K562 (cell line): ENCODE measurements around the gene RPP14. TPM values are rescaled to one million over a fixed set of nuclear protein-coding genes. Genes with fewer than 3 reads are reported as not detected.

ENCODE experiments used
- E2F3 ChIP-seq: fragments of 250-450 bp; sonication (Bioruptor Pico); IDR thresholded peaks from 2 replicates; pipeline ENCODE4 v1.4.0; 2020; ENCODE audit warnings: mild to moderate bottlenecking
- HCFC1 ChIP-seq: IDR thresholded peaks from 2 replicates; pipeline ENCODE4 v1.6.1; 2012; ENCODE audit warnings: low read depth, low read length, improper control_type of control experiment
- HMG20B ChIP-seq: fragments of 250-450 bp; sonication (Bioruptor Pico); IDR thresholded peaks from 2 replicates; pipeline ENCODE4 v1.5.0; 2021; ENCODE audit warnings: mild to moderate bottlenecking
- HNRNPL ChIP-seq: fragments of 200-400 bp; formaldehyde crosslinking; IDR thresholded peaks from 2 replicates; pipeline ENCODE4 v1.6.1; 2017; ENCODE audit warnings: low read depth, mild to moderate bottlenecking, low read length
- IRF2 ChIP-seq: sonication (generic); formaldehyde crosslinking; IDR thresholded peaks from 2 replicates; pipeline ENCODE4 v1.8.1; 2022; ENCODE audit warnings: mild to moderate bottlenecking, missing genetic modification reagents
- MAFK ChIP-seq: IDR thresholded peaks from 2 replicates; pipeline ENCODE4 v1.6.1; 2011; ENCODE audit warnings: low read length, improper control_type of control experiment
- NFE2 ChIP-seq: IDR thresholded peaks from 2 replicates; pipeline ENCODE4 v1.6.1; 2014; ENCODE audit warnings: antibody characterized with exemption, low read depth
- NR3C1 ChIP-seq: sonication (generic); formaldehyde crosslinking; IDR thresholded peaks from 2 replicates; pipeline ENCODE4 v1.8.1; 2022; ENCODE audit warnings: missing genetic modification reagents
- PHTF2 ChIP-seq: fragments of 250-450 bp; sonication (Bioruptor Pico); IDR thresholded peaks from 2 replicates; pipeline ENCODE4 v1.5.0; 2021; ENCODE audit warnings: mild to moderate bottlenecking
- ZNF318 ChIP-seq, 2 experiments: fragments of 450-650 bp; IDR thresholded peaks; 2 replicates each; pipeline ENCODE4 v1.6.1; 2016; ENCODE audit warnings: mild to moderate bottlenecking in 2 of 2, borderline replicate concordance in 1 of 2, low read depth in 1 of 2, moderate library complexity in 1 of 2
- ZNF431 ChIP-seq: sonication (generic); formaldehyde crosslinking; IDR thresholded peaks from 2 replicates; pipeline ENCODE4 v1.8.0; 2022; ENCODE audit warnings: mild to moderate bottlenecking, missing genetic modification reagents
- ZNF584 ChIP-seq: fragments of 200-800 bp; sonication (Bioruptor generic); IDR thresholded peaks from 2 replicates; pipeline ENCODE4 v1.6.1; 2016; ENCODE audit warnings: low read depth, mild to moderate bottlenecking, missing genetic modification characterization, missing compliant biosample characterization
- ZSCAN29 ChIP-seq: fragments of 450-650 bp; IDR thresholded peaks from 2 replicates; pipeline ENCODE4 v1.6.1; 2017
- polyA plus RNA-seq, 8 experiments: library from polyadenylated mRNA; depleted of rRNA in 4 of 8; stranded (reverse) in 5 of 8; unstranded in 3 of 8; fragments of >200 nt; fragmentation: Nextera tagmentation in 2 of 8; fragmentation: Illumina TruSeq in 1 of 8; extraction: Ambion mirVana in 2 of 8; extraction: Trizol in 1 of 8; gene quantifications; 2 replicates each; pipeline versions ENCODE4 v1.2.1 to v1.2.3, GENCODE V29; 2011 to 2014; ENCODE audit warnings: inconsistent platforms in 1 of 8, missing spikeins in 1 of 8
- total RNA-seq, 7 experiments: library from RNA; depleted of rRNA in 6 of 7; stranded (reverse); fragments of >200 nt in 6 of 7; fragmentation: Illumina TruSeq in 2 of 7; extraction: Trizol in 2 of 7; gene quantifications; 2 replicates each; pipeline versions ENCODE4 v1.2.1 to v1.2.3, GENCODE V29; 2011 to 2021; ENCODE audit warnings: low replicate concordance in 1 of 7
- TF ChIP-seq, protein P1 (sequence below): conservative IDR thresholded peaks from 2 replicates; pipeline ENCODE4 v1.6.1; 2011; ENCODE audit warnings: low read depth, mild to moderate bottlenecking, low read length; ENCODE audit not compliant: control insufficient read depth

The RPP14 gene
- total and polyA plus RNA-seq, 9 of the 15 experiments (the other 6 are each of a cell fraction or from before 2014, with no cell fraction given) = 13.5 to 20.8 (median 15.4) TPM

GRCh38 chr3:58350627-58351013 is 44.6 kb downstream of the RPP14 start (continued):
- peak; percentile 63; the same call in 1 of the 2 replicates for TF ChIP-seq MAFK
- TF ChIP-seq NFE2 = peak; percentile 93
- no peak for TF ChIP-seq IRF2 (CRISPR knock-in tag)
- TF ChIP-seq, protein P1, sequence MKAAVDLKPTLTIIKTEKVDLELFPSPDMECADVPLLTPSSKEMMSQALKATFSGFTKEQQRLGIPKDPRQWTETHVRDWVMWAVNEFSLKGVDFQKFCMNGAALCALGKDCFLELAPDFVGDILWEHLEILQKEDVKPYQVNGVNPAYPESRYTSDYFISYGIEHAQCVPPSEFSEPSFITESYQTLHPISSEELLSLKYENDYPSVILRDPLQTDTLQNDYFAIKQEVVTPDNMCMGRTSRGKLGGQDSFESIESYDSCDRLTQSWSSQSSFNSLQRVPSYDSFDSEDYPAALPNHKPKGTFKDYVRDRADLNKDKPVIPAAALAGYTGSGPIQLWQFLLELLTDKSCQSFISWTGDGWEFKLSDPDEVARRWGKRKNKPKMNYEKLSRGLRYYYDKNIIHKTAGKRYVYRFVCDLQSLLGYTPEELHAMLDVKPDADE = no peak
- no peak for TF ChIP-seq HCFC1
- TF ChIP-seq PHTF2 (CRISPR knock-in tag) = no peak
- no peak for TF ChIP-seq ZSCAN29
- TF ChIP-seq ZNF431 = no peak
- TF ChIP-seq ZNF584 (CRISPR knock-in tag) = no peak
- no peak for TF ChIP-seq HMG20B (CRISPR knock-in tag)
- no peak for TF ChIP-seq NR3C1
- TF ChIP-seq E2F3 = no peak
- no peak for TF ChIP-seq ZNF318 (IDR thresholded peaks at IDR 0.05; ENCODE audit: borderline replicate concordance in 1 of 2, low read depth in 1 of 2)
- TF ChIP-seq HNRNPL = no peak
